Activated CD8-positive, alpha-beta memory T cell treated with anti-CD3 and anti-CD28 coated beads for 1 hour (primary cell): Measurements from ENCODE around the gene PLCE1.
"Not testable (repeated sequence)": the region's sequence is repeated elsewhere in the genome, so short reads cannot be mapped to it uniquely, and the experiment has no call there.

ENCODE experiments used
- DNase-seq, 2 donors: peaks; one replicate each; pipeline ENCODE4 v3.0.0-alpha.2; 2020; ENCODE audit warnings: low read depth in 1 of 2; ENCODE audit errors: extremely low read depth in 1 of 2

Gene PLCE1

GRCh38 chr10:93993782-93994437 lies at the start of gene PLCE1:
PLCE1 (plus strand) TSS chr10:93993931; CDS start chr10:94031047, 37,116 bp downstream.
- no peak for DNase-seq

DNA sequence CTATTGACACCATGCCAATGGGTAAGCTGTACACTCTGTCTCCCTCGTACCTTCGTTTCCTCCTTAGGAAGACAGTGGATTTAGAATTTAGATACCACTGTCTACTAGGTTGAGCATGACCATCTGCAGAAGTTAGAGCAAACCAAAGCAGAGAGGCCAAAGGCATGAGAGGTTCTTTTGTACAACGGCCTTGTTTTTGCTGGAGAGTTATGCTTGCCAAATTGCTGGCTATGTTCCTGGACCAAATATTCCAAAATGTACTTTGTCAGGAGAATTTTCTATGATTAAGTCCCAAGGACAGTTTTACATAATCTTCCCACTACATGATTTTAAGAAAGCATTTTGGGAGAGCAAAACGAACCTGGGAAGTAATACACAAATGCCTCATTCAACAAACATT lies 47.9 kb upstream of the PLCE1 start:
- DNase-seq: no peak

- DNase-seq: no peak
Observed at GRCh38 chr10:93947055-93947454, 46.7 kb upstream of the PLCE1 start.

DNA sequence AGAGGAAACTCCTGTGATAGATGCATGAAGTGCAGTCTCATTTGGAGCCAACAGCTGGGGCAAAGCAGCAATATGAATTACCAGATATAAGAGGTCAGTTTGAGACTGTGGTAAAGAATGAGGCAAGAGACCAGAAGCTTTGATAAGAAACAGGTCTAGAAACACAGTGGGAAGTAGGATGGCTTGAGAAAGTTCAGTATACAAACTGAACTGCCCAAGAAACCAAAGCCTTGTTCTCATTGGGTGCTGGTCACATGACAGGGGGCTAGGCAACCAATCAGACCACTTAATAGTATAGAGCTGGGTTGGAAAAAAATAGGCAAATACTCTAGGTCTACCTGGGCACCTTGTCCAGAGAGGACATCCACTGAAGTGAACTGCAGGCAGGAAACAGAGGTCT lies 46.2 kb upstream of the PLCE1 start:
- DNase-seq: no peak

DNA sequence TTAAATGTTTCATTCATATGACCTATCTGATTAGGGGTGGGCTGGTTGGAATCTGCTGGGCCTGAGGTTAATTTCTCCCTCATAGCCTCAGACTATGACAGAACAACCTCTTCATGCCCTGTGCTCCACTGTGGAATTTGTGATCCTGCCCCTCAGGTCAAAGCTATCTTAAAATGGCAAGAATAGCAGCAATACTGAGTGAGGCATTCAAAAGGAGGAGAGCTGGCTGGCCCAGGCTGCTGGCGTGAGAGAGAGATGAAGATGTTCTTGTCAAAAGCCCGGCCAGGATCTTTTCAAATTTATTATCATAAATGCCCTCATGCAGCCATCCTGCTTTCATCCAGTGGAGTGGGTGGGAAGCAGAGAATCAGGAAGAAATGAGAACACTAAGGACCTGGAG lies 41.8 kb upstream of the PLCE1 start:
- no peak for DNase-seq

- no peak for DNase-seq
Observed at GRCh38 chr10:93954299-93954698, 39.4 kb upstream of the PLCE1 start.

DNA sequence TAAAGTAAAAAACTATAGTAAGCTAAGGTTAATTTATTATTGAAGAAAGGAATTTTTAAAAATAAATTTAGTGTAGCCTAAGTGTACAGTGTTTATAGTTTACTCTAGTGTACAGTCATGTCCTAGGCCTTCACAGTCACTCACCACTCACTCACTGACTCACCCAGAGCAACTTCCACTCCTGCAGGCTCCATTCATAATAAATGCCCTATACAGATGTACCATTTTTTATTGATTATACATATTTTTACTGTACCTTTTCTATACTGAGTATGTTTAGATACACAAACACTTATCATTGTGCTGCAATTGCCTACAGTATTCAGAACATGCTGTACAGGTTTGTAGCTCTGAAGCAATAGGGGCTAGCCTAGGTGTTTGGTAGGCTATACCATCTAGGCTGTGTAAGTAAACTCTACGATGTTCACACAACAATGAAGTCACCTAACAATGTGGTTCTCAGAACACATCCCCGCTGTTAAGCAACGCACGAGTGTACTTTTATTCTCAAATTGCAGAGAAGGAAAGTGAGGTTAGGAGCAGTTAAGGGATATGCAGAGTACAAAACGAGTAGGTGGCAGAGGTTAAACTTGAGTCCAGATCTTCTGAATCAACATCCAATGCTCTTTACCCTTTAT lies 38.9 kb upstream of the PLCE1 start:
- no peak for DNase-seq

DNA sequence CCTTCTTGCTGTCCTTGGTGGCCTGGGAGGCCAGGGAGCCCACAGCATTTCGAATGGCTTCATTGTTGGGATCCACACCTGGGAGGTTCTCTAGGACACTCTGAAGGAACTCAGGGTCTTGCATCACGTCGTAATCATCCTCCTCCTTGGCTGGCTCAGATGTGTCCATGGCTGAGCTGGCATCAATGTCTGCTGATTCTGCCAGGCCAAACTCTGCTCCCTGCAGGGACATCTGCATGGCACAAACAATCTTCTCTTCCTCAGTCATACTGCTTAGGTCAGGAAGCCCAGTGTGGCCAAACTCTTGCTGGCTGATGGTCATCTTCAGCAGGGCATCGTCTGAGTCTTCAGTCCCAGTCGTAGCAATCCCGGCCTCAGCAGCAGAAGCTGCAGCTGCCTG lies 34.9 kb upstream of the PLCE1 start:
- DNase-seq: no peak

DNA sequence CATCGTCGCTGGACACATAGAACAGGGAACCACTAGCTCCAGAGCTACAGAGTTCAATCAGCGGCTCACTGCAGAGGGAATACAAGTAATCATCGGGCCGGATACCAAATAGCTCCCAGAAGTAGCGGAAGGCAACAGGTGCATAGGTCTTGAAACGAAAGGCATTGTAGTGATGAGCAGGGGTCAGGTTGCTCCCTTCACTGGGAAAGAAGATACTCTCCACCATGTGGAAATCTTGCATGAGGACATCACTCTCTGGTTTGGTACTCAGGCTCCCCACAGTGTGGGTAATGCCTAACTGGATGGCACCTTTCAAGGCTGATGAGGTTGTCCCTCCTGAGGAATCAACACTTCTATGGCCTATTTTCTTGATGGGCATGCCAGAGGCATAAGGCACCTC lies 32.7 kb upstream of the PLCE1 start:
- not testable (repeated sequence) for DNase-seq

- no peak for DNase-seq
Observed at GRCh38 chr10:93962973-93963372, 30.8 kb upstream of the PLCE1 start.

- DNase-seq: no peak
Observed at GRCh38 chr10:93963434-93963833, 30.3 kb upstream of the PLCE1 start.

DNA sequence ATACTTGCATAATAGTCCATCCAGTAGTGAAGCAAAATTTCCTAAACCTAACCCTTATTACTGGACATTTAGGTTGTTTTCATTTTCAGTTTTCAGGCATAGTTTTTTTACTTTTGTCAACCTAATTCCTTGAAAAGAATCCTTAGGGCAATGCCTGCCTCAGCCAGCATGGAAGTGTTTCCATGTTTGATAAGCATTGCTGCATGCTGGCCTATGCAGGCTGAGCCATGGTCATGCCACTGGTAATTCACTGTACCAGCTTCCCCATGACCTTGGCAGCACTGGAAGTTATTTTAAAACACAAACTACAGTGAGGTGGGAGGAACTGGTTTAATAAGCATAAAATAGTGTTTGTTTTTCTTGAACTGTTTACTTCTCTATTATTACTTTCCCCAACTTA lies 27.8 kb upstream of the PLCE1 start:
- no peak for DNase-seq

- DNase-seq: no peak
Observed at GRCh38 chr10:93967756-93968155, 26.0 kb upstream of the PLCE1 start.

DNA sequence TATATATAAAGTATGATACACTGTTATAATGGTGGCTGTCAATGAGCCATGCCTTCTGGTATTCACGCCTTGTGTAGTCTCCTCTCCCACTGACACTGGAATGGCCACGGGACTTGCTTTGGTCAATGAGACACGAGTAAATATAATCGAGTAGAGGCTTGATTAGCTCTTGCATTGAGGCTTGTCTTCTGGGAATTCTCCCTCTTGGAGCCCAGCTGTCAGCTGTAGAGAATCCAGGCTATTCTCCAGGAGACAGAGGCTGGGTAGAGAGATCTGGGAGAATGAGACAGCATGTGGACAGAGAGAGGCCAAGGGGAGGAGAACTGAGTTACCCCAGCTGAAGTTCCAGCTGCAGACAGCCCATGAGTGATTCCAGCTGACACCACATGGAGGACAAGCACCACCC lies 25.2 kb upstream of the PLCE1 start:
- DNase-seq: no peak

DNA sequence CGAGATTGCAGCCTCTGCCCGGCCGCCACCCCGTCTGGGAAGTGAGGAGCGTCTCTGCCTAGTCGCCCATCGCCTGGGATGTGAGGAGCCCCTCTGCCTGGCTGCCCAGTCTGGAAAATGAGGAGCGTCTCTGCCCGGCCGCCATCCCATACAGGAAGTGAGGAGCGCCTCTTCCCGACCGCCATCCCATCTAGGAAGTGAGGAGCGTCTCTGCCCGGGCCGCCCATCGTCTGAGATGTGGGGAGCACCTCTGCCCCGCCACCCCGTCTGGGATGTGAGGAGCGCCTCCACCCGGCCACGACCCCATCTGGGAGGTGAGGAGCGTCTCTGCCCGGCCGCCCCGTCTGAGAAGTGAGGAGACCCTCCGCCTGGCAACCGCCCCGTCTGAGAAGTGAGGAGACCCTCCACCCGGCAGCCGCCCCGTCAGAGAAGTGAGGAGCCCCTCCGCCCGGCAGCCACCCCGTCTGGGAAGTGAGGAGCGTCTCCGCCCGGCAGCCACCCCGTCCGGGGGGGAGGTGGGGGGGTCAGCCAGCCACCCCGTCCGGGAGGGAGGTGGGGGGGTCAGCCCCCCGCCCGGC lies 23.2 kb upstream of the PLCE1 start:
- not testable (repeated sequence) for DNase-seq

- no peak for DNase-seq
Observed at GRCh38 chr10:93973748-93974445, 19.8 kb upstream of the PLCE1 start.

GRCh38 chr10:93977442-93977841 lies 16.3 kb upstream of the PLCE1 start:
- DNase-seq: no peak

DNA sequence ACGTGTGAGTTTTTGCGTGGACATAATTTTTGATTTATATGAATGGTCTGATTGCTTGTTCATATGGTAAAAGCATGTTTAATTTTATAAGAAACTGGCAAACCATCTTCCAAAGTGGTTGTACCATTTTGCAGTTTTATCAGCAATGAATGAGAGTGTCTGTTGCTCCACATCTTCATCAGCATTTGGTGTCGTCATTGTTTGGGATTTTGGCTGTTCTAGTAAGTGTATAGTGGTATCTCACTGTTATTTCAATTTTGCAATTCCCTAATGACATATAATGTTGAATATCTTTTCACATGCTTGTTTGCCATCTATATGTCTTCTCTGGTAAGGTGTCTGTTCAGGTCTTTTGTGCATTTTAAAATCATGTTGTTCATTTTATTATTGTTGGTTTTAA lies 13.2 kb upstream of the PLCE1 start:
- DNase-seq: no peak

GRCh38 chr10:93991114-93991513 lies 2.6 kb upstream of the PLCE1 start:
- DNase-seq: no peak

GRCh38 chr10:93991596-93992284 lies 2.0 kb upstream of the PLCE1 start:
- no peak for DNase-seq

DNA sequence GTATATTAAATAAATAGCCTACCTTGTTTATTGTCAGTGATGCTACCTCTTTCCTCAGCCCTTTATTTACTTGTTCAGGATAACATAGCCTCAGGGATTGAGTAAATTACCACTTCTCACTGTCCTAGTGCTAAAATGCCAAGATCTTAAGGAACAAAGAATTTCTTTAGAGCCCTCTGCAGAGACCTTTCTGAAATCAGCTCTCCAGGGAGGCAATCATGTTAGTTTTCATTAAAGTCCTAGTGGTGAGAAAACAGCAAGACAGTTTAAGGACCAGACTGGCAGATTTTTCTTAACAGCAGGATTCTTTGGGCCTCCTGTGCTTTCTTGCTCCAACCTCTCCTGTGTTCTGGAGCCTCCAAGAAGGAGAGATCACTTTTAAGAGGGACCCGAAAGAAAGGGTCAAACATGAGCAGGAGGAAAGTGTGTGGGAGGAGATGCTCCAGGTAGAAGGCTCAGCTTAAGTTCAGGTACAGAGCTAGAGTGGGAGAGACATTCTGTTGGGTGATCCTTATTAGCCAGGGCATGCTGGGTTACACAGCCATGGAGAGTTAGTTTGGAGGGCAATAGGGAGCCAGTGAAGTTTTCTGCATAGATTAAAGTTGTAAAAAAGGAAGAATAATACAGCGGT lies 1.2 kb upstream of the PLCE1 start:
- no peak for DNase-seq
